ENCODE measurements around the gene CYP46A1.

The CYP46A1 gene

DNA sequence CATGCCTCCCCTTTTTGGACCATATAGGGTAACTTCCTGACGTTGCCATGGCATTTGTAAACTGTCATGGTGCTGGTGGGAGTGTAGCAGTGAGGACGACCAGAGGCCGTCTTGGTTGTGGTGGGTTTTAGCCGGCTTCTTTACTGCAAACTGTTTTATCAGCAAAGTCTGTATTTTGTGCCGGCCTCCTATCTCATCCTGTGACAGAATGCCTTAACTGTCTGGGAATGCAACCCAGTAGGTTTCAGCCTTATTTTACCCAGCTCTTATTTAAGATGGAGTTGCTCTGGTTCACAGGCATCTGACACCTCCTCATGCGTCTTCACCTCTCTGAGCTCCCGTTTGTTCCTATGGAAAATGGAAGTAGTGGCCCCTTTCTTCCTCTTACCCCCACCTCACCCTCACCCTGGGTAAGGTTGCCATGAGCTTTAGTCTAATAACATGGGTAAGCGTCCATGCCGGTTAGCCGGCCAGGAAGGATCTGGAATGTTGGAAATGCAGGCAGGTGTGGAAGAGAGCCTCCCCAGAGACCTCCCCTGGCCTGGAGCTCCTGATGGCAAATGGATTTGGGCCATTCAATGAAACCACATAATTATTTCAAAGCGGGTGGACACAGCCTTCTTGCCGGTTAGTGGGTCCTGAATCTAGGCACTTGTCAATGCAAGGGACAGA, 20.6 kb upstream of the CYP46A1 start:
- H3K4me3 ChIP-seq (ENCODE audit: low read depth, low read length), result no peak overlapping the region
- TF ChIP-seq, protein P1, sequence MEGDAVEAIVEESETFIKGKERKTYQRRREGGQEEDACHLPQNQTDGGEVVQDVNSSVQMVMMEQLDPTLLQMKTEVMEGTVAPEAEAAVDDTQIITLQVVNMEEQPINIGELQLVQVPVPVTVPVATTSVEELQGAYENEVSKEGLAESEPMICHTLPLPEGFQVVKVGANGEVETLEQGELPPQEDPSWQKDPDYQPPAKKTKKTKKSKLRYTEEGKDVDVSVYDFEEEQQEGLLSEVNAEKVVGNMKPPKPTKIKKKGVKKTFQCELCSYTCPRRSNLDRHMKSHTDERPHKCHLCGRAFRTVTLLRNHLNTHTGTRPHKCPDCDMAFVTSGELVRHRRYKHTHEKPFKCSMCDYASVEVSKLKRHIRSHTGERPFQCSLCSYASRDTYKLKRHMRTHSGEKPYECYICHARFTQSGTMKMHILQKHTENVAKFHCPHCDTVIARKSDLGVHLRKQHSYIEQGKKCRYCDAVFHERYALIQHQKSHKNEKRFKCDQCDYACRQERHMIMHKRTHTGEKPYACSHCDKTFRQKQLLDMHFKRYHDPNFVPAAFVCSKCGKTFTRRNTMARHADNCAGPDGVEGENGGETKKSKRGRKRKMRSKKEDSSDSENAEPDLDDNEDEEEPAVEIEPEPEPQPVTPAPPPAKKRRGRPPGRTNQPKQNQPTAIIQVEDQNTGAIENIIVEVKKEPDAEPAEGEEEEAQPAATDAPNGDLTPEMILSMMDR (IDR thresholded peaks at IDR 0.05; ENCODE audit: borderline replicate concordance, insufficient read depth, low read depth, low read length), result no peak

DNA sequence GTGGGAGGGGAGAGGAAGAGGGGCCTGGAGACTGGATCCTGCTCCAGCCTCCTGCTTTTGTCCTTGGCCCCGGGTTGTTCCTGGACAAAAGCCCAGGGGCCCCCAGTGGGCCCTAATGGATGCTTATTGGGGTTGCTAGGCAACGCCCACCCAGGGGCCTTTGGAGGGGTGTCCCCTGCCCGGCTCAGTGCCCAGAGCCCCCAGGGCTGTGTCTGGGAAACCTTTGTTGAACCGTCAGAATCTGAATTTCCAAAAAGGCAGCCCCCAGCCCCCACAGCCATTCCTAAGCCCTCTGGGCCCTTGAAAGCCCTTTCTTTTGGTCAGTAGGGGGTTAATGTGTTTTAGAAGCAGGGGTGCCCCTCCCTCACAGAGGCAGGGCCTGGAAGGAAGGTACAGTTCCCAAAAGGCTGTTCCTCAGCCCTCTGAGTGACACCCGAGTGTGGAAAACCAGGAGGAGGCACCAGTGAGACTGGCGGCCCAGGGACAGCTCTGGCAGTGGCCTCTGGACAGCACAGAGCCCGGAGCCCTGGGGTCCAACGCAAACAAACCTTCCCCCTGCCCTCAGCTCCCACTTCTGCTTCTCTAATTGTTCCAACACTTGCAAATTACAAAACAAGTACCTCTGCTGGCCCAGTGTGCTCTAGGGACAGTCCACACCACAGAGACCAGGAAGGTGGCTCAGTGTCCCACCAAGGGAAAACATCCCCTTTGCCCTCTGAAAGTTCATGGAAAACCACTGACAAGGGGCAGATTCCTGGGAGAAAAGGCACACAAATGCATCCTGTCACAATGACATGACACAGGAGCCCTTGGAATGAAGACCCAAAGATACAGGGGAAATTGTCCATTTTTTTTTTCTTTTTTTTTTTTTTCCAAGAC, 19.8 kb upstream of the CYP46A1 start:
- no peak overlapping the region for H3K4me3 ChIP-seq (ENCODE audit: low read depth, low read length)
- TF ChIP-seq, protein P1 (IDR thresholded peaks at IDR 0.05; ENCODE audit: borderline replicate concordance, insufficient read depth, low read depth, low read length), result no peak

DNA sequence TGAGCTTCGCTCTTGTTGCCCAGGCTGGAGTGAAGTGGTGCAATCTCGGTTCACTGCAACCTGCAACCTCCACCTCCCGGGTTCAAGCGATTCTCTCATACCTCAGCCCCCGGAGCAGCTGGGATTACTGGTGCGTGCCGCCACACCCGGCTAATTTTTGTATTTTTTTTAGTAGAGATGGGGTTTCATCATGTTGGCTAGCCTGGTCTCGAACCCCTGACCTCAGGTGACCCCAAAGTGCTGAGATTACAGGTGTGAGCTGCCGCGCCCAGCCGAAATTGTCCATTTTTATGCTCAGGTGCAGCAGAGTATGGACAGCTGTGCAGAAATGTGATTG, 19.2 kb upstream of the CYP46A1 start:
- TF ChIP-seq, protein P1 (IDR thresholded peaks at IDR 0.05; ENCODE audit: borderline replicate concordance, insufficient read depth, low read depth, low read length), result no peak
- no peak overlapping the region for H3K4me3 ChIP-seq (ENCODE audit: low read depth, low read length)

DNA sequence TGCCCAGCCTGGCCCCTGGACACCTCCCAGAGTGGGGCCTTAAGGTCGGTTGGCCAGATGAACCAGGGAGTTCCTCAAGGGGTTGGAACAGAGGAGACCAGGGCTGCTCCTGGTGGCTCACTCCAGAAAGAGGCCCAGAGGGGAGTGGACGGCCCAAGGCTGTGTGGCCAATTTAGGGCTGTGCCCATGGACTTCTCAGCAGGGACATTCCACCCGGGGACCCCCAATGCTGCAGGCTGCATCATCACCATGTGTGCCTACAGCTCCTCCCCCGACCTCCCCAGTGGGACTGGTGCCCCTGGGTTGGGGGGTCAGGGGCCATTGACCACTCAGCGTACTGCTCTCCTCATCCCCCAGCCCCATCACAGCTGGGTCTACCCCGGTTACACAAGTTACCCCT, 17.6 kb upstream of the CYP46A1 start:
- TF ChIP-seq, protein P1 (IDR thresholded peaks at IDR 0.05; ENCODE audit: borderline replicate concordance, insufficient read depth, low read depth, low read length), result no peak
- H3K4me3 ChIP-seq (ENCODE audit: low read depth, low read length), result no peak overlapping the region

DNA sequence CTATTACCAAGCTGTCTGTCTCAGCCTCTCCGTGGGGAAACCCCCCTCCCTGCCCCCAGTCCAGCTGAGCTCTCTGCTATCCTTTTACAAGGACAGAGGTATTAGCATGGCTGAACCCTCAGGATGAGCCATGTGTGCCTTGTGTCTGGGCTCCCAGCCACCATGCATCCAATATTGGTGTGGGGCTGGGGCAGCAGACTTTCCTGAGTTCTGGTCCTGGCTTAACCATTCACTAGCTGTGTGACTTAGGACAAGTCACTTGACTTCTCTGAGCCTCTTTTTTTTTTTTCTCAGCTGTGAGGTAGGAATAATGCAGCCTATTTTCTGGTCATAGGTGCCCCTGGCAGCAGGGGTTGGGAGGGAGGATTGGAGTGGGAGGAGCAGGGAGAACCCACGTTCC, 17.1 kb upstream of the CYP46A1 start:
- TF ChIP-seq, protein P1 (IDR thresholded peaks at IDR 0.05; ENCODE audit: borderline replicate concordance, insufficient read depth, low read depth, low read length), result no peak
- no peak overlapping the region for H3K4me3 ChIP-seq (ENCODE audit: low read depth, low read length)

DNA sequence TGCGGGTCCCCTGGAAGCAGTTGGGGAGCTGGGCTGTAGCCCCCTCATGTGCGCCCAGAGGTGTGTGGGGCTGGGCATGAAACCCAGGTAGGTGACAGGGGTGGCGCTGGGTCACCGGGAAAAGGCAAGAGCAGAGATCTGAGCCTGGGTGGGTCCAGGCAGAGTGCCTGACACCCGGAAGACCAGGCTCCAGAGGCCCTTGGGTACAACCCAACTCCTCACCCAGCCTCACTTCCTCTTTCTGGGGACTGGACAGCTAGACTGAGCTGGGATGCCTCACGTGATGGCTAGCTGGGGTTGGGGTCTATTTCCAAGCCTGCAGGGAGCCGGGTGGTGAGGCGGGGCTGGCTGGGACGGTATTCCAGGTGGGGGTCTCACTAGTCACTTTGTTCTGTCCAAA, 16.3 kb upstream of the CYP46A1 start:
- no peak overlapping the region for H3K4me3 ChIP-seq (ENCODE audit: low read depth, low read length)
- TF ChIP-seq, protein P1 (IDR thresholded peaks at IDR 0.05; ENCODE audit: borderline replicate concordance, insufficient read depth, low read depth, low read length), result no peak

All from GM12875 (cell line).